ENCODE results near the gene TMEM143.

The TMEM143 gene

DNA sequence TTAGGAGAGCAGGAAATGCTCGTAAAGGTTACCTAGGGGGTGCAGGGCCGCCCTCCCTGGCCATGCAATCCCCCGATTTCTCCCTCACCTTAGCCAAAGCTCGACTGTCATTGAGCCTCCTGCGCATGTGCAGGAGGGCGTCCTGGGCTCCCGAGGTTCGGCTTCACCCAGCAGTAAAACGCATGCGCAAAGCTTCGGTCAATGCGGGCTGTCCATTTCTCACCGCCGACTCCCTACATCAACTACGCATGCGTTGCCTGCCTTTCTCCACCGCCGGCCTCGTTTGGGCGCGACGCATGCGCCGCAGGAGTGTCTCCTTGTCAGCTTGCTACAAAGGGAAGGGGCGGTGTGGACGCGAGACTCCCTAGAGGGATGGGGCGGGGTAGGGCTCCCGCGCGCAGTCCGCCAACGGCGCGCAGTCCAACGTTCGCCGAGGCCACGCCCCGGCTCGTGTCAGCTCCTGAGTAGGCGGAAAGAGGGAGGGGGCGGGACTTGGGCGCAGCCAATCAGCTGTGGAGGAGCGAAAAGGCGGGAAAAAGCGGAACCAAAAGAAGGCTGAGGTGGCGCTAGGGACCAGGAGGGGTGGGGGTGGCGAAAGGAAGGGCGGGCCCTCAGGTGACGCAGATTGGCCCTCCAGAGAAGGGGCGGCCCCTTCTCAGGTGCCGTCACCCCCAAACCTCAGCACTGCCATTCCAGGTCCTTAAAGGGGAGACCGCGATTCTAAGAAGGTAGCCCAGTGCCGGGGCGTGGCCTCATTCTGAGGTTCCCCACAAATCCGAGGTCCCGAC lies at the start of gene TMEM143, which contains the start of gene SYNGR4:
Gene TMEM143, minus strand, starts transcription at position 131 of the 788 bp plus-strand sequence. Its CDS starts 20 bp downstream, at position 111.
Gene SYNGR4, plus strand, starts transcription at position 558 of the 788 bp plus-strand sequence. CDS start 1,476 bp downstream, outside the sequence.
- intact Hi-C loops (cut with DNase I) = loop anchor here (5.0 kb wide), 1 partner anchor 37 kb away; the partner anchor contains the start of gene EMP3
- peak; percentile 96 to 99 (median 99) for DNase-seq

DNA sequence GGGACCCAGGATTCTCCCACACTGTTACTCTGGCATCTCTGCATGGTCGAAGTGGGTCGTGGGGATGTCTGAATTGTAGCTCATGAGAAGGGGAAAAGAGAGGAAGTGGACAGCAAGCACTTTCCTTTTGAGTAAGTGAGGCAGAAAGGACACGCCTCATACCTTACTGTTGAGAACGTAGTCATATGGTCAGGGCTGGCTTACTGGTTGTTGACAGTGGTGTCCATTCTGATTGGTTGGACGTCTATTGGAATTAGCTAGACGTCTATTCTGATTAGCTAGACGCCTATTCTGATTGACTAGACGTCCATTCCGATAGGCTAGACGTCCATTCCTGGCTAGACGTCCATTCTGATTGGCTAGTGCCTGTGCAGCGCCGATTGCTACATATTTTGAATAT lies 42.1 kb upstream of the TMEM143 start:
- intact Hi-C loops (cut with DNase I) = no loop called here

DNA sequence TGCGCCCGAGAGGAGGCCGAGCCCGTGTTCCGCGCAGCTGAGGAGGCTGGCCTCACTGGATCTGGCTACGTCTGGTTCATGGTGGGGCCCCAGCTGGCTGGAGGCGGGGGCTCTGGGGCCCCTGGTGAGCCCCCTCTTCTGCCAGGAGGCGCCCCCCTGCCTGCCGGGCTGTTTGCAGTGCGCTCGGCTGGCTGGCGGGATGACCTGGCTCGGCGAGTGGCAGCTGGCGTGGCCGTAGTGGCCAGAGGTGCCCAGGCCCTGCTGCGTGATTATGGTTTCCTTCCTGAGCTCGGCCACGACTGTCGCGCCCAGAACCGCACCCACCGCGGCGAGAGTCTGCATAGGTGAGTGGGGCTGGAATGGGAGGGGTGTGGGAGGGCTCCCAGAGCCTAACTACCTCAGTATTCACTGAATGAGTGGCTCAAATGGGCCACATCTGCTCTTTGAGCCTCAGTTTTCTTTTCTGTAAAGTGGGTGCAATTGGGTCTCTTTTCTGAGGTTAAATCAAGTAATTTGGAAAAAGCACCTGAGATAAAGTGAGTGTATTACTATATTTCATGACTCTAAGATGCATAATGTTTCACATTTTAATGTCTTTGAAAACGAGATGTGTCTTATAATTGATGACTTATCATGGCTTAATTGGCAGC lies 41.4 kb upstream of the TMEM143 start:
- intact Hi-C loops (cut with DNase I) = no loop called here
- DNase-seq = no peak

More for the DNA sequence above, 42.1 kb upstream of the TMEM143 start:
- no peak for DNase-seq

DNA sequence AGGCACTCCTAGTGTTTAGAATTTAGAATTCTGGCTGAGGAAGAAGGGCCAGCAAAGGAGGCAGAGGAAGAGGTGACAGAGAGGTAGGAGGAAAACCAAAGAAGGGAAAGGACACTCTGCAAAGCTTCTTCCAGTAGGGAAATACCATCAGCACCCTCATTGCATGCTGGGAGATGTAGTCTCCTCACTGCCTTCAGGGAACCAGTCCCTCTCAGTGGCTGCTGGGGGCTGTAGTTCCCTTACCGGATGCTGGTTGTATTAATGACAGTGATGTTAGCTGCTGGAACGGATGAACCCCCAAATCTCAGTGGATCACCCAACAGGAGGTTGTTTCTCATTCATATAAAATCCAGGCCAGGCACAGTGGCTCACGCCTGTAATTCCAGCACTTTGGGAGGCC lies 39.9 kb upstream of the TMEM143 start:
- intact Hi-C loops (cut with DNase I) = no loop called here
- DNase-seq = peak in 38 of 42 donors; percentile 23 to 83 (median 59)

DNA sequence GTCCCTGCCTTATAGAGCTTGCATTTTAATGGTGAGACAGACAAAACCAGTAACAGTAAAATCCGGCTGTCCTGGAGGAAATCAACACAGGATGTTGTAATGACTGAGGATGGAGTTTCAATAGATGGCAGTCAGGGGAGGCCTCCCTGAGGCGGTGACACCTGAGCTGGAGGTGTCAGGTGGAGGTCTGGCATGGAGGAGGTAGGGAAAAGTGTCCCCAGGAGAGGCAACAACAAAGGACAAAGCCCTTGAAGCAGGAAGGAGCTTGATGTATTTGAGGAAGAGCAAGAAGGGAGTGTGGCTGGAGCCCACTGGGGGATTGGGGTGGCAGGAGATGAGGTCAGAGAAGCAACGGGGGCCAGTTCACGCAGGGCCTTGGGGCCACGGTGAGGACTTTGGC lies 37.5 kb upstream of the TMEM143 start:
- intact Hi-C loops (cut with DNase I) = no loop called here
- DNase-seq = no peak

DNA sequence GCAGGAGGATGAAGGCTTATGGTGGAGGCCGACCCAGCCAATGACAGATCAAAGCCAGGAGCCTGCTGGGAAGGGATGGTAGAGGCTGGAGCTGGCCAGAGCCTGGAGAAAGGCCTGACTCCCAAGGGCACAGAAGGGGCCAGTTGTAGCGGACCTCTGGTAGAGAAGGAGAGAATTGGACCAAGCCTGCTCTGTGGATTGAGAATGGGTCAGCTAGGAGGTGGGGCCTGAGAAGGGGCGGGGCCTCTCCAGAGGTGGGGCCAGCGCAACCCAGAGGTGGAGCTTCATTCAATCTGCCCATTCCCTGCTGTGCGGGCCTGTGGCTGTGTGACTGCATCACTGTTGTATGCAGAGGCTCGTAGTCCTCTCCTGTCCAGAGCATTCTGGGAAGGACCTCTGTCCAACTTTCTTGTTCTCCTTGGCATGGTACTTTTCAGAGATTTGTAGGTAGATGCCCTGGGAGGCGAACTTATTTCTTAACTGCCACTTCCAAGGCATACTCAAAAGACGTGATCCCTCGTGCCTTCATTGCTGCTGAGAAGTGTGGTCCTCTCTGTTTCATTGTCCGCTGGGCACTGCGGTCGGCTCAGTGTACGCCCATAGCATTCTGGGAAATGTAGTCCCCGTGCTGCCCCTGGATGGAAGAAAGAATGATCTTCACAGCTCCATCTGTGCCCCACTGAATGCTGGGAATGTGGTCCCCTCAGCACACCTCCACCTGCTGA lies 36.4 kb upstream of the TMEM143 start:
- peak in 2 of 42 donors; percentile 13 to 22 for DNase-seq

DNA sequence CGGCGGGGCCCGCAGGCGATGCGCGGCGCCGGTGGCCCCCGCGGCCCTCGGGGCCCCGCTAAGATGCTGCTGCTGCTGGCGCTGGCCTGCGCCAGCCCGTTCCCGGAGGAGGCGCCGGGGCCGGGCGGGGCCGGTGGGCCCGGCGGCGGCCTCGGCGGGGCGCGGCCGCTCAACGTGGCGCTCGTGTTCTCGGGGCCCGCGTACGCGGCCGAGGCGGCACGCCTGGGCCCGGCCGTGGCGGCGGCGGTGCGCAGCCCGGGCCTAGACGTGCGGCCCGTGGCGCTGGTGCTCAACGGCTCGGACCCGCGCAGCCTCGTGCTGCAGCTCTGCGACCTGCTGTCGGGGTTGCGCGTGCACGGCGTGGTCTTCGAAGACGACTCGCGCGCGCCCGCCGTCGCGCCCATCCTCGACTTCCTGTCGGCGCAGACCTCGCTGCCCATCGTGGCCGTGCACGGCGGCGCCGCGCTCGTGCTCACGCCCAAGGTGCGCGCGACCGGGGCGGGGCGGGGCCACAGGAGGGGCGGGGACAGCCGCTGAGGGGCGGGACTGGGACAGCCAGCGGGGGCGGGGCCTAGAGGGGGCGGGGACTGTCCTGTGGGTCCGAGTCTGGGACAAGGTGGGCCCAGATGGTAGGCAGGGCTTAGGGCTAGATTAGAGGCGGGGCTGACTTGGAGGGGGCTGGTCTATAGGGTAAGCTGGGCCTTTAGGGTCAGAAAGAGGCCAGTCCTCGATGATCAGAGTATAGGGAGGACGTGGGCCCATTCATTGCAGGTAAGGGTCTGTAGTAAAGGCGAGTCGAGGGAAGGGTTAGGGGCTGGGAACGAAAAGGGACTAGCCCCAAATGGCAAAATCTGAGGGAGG lies 34.9 kb upstream of the TMEM143 start:
- DNase-seq = peak in 26 of 42 donors; percentile 11 to 63 (median 30)
- intact Hi-C loops (cut with DNase I) = loop anchor here (10.0 kb wide), 1 partner anchor 46 kb away; the partner anchor contains the start of gene GRWD1

More for the DNA sequence above, 36.4 kb upstream of the TMEM143 start:
- intact Hi-C loops (cut with DNase I) = no loop called here

DNA sequence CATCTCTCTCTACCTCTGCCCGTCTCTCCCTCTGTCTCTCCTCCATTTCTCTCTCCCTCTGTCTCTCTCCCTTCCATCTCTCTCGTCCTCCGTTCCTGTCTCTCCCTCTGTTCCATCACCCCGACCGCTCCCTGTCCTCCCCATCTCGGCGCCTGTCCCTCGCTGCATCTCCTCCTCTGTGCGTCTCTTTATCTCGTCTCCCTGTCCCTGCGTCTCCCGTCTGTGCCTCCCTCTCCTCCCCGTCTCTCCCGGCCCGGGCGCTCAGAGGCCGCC lies 34.3 kb upstream of the TMEM143 start:
- DNase-seq = no peak
- intact Hi-C loops (cut with DNase I) = loop anchor here (10.0 kb wide), 1 partner anchor 47 kb away; the partner anchor contains the start of gene GRWD1

DNA sequence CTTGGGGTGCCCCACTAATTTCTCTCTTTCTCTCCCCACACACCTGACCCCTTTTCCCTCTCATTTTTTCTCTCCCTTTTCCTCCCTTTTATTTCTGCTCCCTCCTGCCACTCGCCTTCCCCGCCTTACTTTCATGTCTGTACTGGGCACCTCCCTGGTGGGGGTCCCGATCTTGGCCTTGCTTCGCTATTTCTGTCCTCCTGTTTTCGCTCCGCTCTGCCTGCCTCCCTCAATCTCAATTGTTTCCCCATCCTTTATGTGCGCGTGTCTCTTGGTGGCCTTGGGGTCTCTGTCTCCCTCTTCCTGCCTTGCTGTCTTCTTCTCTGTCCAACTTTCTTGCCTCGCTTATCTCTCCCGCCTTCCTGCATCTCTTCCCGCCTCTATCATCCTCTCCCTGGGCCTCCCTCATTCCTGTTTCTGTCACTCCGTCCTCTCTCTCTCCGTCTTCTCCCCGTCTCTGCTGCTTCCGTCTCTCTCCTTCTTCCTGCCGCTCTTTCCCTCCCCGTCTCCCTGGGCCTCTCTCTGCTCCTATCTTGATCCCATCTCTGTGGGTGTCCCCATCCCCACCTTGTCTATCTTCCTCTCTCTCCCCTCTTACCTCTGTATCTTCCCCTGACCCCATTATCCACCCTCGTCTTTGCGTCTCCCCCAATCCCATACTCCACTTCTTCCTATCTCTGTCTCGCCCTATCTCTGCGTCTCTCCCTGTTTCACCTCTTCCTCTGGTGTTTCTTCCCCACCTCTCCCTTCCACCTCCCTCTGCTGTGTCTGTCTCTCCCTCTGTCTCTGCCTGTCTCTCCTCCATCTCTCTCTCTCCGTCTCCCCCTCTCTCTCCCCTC lies 33.7 kb upstream of the TMEM143 start:
- intact Hi-C loops (cut with DNase I) = loop anchor here (10.0 kb wide), 1 partner anchor 47 kb away; the partner anchor contains the start of gene GRWD1

DNA sequence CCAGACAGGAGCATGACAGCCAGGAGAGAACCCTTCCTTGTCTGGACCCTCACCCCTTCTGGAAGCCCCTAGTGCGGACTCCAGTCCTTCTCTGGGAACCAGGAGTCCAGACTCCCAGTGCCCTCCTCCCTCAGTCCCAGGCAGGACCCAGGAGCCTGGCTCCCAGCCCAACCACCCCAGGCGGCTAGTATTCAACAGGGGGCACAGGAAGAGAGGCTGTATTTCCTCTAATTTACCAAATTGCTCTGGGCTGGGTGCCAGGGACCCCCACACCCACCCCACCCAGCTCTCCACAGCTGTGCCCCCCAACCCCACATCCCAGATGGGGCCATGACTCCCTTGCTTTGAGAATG lies 33.1 kb upstream of the TMEM143 start:
- DNase-seq = no peak
- intact Hi-C loops (cut with DNase I) = loop anchor here (10.0 kb wide), 1 partner anchor 48 kb away; the partner anchor contains the start of gene GRWD1

More for the DNA sequence above, 33.7 kb upstream of the TMEM143 start:
- DNase-seq = no peak

DNA sequence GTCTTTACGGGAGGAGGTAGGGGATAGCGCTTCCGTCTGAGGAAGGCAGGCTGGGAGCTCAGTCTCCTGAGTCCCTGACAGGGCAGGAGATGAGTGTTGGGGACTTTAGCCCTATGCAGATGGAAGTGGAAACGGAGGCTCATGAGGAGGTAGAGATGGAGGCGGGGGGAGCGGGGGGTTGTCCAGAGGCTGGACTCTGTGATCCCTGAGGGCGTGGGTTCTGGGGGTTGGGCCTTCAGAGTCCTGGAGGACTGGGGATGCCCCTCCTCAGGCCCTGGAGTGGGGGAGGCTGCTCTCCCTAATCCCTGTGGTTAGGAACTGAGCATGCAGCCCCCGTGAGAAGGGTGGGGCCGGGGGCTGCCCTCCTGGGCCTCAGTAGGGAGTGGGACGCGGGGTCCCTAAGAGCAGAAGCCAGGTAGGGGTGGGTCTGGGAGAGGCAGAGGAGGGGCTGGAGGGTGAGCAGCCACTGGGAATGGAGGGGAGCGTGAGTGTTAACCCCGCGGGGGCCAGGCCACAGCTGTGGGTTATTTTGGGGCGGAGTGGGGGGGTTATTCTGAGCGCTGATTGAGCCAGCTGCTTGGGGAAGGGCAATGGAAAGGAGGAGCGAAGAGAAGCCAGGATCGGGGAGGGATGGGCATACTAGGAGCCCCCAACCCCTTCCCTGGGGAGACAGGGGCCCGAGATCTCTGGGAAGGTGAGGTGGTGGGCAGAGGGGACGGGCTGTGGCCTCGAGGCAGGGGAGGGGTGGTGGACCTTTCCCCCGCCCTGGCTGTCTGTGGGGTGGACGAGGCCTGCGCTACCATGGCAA lies 32.5 kb upstream of the TMEM143 start:
- intact Hi-C loops (cut with DNase I) = loop anchor here (10.0 kb wide), 1 partner anchor 49 kb away; the partner anchor contains the start of gene GRWD1
- no peak for DNase-seq

DNA sequence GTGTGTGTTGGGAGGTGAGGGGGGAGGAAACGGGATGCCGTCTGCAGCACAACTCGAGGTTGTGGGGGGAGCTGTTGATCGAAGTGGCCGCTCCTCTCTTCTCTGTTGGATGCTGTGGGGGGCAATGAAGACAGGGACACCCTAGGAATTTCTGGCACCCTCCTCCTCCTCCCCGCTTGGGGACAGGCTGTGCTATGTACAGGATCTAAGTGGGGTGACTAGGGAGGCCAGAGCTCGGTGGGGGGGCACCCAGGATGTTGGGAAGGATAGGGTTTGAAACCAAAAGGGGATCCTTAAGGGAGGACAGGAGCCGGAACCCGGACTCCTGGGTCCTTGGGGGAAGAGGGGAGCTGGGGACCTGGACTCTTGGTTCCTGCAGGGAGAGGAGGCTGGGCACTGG lies 31.8 kb upstream of the TMEM143 start:
- intact Hi-C loops (cut with DNase I) = loop anchor here (10.0 kb wide), 1 partner anchor 49 kb away; the partner anchor contains the start of gene GRWD1
- no peak for DNase-seq

DNA sequence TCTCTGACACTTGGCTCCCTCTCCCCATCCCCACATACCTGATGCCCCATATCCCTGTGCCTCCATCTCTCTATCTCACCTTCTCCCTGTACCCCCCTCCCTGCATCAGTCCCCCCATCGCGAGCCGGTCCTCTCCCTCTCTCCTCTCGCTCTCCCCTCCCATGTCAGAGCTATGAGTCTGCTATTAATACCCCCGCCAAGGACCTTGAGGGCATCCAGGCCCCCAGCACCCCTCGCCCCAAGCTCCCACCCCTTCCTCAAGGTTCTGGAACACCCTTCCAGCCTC lies 31.4 kb upstream of the TMEM143 start:
- intact Hi-C loops (cut with DNase I) = loop anchor here (10.0 kb wide), 1 partner anchor 50 kb away; the partner anchor contains the start of gene GRWD1
- no peak for DNase-seq

DNA sequence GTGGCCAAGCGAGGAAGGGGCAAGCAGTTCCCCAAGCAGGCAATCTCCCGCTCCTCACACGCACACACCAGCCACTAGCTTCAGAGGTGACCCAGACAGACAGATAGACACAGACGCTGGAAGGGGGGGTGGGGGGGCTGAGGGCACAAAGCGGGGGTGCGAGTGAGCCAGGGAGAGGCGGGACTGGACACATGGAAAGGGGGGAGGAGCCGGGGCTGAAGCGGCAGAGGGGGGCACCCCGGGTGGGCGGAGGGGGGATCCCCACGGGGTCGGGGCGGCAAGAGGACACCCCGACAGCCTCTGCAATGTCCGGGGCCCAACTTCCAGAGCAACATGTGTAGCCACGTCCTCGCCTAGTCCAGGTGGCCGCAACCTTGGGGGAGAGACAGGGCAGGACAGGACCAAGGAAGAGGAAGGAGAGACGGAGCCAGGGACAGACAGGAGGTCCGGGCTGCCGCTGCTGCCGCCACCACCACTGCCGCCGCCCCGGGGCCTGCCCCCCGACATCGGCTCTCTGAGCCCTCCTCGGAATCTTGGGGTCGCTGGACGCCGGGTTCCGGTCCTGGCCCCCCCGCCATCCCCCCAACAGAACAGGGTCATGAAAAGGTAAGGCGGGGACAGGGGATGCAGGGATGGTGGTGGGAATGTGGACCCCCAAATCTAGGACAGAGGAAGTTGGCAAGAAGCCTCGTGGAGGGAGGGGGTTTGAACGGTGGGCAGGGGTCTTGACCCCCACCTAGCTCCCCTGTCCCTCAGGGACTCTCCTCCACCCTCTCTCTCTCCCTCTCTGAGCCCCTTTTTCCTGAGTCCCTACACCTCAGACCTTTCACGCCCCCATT lies 30.8 kb upstream of the TMEM143 start:
- intact Hi-C loops (cut with DNase I) = loop anchor here (10.0 kb wide), 1 partner anchor 50 kb away; the partner anchor contains the start of gene GRWD1
- no peak for DNase-seq

DNA sequence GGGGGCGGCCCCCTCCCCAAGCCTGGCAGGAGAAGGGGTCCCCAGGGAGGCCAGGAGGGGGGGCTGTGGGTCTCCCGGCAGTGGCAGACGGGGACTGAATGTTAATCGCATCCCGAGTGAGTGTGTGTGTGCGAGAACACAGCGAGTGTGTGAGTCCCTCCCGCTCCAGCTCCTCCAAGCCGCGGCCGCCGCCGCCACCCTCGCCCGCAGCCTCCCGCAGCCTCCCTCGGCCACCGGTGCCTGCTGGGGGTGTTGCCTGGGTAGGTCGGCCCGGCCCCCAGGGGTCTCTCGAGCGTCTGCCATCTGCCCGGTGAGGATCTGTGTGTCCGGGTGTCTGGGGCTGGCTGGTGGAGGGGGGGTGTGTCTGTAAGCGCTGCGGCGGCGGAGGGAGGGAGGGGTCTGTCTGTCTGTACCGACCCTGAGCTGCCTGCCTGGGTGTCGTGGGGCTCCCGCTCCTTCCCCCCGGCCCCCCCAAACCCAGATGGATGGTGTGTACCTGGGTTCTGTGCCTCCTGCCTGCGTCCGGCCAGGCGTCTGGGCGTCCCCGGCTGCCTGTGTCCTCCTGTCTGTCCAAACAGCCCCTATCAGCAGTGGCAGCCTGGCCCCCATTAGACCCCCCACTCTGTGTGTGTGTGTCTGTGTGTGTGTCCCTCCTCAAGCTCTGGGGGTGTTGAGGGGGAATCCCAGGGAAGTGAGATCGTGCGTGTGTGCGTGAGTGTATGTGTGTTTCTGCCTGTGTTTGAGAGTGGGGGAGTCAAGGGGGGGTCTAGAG lies 30.0 kb upstream of the TMEM143 start, which contains the start of gene GRIN2D:
Gene GRIN2D, plus strand, starts transcription at position 110 of the 772 bp plus-strand sequence. CDS start 4,725 bp downstream, outside the sequence.
- DNase-seq = peak in 11 of 42 donors; percentile 16 to 48 (median 24)
- intact Hi-C loops (cut with DNase I) = loop anchor here (10.0 kb wide), 1 partner anchor 51 kb away; the partner anchor contains the start of gene GRWD1

All from head of caudate nucleus (tissue), 42 donors.